ENCODE data around the gene REXO4. TPM values are rescaled to one million over a fixed set of nuclear protein-coding genes. Genes with fewer than 3 reads are reported as not detected.
A peak's percentile ranks its signal among the peaks of the same experiment; 100 is the strongest.

Gene REXO4
- total RNA-seq, 1 donor from 2014 or later = 12.1 TPM

DNA sequence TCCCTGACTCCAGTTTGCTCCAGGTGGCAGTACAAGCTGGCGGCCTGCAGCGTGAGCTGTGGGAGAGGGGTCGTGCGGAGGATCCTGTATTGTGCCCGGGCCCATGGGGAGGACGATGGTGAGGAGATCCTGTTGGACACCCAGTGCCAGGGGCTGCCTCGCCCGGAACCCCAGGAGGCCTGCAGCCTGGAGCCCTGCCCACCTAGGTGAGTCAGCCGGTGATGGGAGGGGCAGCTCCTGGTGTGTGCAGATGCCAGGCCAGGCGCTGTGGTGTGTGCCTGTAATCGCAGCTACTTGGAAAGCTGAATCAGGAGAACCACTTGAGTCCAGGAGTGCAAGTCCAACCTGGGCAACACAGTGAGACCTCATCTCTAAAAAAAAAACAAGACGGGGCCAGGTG is 31.9 kb upstream of the REXO4 start:
- DNase-seq (ENCODE audit: low read depth in 2 of 2) = no peak

DNA sequence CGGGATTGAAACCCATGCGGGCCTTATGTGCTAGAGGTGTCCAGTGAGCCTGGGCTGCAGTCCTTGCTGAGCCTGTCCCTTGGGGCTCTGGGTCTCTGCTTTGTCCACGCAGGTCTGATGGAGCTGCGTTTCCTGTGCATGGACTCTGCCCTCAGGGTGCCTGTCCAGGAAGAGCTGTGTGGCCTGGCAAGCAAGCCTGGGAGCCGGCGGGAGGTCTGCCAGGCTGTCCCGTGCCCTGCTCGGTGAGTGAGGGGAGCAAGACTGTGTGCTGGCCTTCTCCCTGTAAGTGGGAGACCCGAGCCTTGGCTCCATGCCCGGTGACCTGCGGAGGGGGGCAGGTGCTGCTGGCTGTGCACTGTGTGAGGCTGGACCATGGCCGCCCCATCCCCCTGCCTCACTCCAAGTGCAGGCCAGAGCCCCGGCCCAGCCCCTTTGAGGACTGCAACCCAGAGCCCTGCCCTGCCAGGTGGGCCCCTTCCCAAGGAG is 30.7 kb upstream of the REXO4 start:
- DNase-seq (ENCODE audit: low read depth in 2 of 2) = no peak

GRCh38 chr9:133445293-133445969 is 27.6 kb upstream of the REXO4 start:
- DNase-seq (ENCODE audit: low read depth in 2 of 2) = no peak

DNA sequence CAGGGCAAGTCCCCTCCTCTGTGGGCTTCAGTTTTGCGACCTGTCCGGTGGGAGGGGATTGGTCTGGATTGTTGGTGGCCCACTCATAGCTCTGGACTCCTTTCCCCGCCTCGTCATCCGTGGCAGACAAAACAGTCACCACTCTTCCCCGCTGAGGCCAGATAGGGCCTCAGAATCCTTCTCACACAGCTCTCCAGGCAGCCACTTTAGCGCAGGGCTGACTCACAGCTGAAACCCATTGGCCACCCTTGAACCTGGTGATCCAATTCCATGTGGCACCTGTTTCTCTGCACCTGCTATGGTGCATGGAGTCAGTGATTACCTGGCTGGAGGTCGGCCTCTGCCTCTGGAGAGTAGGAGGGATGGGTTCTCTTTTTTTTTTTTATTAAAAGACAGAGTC is 26.2 kb upstream of the REXO4 start:
- no peak for DNase-seq (ENCODE audit: low read depth in 2 of 2)

DNA sequence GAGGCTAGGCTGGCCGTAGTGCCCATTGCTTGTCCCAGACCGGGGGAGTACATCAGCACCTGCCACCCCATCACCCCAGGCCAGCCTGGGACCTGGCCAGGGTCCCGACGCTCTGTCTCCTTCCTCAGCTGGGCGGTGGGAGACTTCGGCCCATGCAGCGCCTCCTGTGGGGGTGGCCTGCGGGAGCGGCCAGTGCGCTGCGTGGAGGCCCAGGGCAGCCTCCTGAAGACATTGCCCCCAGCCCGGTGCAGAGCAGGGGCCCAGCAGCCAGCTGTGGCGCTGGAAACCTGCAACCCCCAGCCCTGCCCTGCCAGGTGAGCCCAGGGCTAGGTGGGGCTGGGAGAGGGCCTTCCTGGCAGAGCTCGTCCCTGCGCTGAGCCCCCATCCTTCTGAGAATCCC is 25.4 kb upstream of the REXO4 start:
- DNase-seq (ENCODE audit: low read depth in 2 of 2) = no peak

- DNase-seq (ENCODE audit: low read depth in 2 of 2) = no peak
These were observed 23.8 kb upstream of the REXO4 start for GRCh38 chr9:133441571-133441970.

GRCh38 chr9:133440874-133441273 is 23.1 kb upstream of the REXO4 start:
- DNase-seq (ENCODE audit: low read depth in 2 of 2) = no peak

DNA sequence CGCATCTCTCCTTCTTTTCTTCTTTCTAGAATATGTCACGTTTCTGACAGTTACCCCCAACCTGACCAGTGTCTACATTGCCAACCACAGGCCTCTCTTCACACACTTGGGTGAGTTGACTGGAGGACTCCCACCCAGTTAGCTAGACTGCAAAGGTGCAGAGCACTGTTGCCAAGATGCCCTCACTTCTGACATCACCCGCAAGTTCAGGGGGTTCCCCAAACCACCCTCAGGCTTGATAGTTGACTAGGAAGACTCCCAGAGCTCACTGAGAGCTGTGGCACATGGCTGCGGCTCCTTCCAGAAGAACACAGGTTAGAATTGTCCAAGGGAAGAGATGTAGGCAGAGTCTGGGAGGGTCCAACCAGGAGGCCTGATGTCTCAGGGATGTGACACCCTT is 21.5 kb upstream of the REXO4 start:
- DNase-seq (ENCODE audit: low read depth in 2 of 2) = no peak

GRCh38 chr9:133437753-133438531 is 20.1 kb upstream of the REXO4 start:
- no peak for DNase-seq (ENCODE audit: low read depth in 2 of 2)

DNA sequence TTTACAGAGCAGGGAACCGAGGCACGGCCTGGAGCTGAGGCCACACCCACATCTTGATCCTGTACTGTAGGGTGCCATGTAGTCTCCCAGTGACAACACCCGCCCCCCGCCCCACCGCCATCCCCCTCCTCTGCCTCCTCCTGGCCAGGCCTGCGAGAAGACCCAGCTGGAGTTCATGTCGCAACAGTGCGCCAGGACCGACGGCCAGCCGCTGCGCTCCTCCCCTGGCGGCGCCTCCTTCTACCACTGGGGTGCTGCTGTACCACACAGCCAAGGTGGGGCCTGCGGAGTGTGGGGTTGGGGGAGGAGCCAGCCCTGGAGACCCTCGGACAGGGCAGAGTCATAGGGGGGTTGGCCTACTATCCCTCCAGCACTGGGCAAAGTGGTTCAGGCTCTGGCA is 18.9 kb upstream of the REXO4 start:
- DNase-seq (ENCODE audit: low read depth in 2 of 2) = no peak

DNA sequence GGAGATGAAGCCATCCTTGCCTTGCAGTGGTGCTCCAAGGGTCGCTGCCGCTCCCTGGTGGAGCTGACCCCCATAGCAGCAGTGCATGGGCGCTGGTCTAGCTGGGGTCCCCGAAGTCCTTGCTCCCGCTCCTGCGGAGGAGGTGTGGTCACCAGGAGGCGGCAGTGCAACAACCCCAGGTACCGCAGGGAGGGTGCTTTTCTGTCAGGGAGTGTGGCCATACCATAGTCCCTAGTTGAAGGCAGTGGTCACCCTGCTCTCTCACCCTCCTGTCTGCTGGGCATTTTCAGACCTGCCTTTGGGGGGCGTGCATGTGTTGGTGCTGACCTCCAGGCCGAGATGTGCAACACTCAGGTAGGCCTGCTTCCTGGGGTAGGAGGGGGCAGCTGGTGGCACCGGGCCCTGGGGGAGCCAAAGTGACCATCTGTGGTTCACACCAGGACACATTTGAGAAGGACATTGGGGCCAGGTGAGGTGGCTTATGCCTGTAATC is 15.6 kb upstream of the REXO4 start:
- no peak for DNase-seq (ENCODE audit: low read depth in 2 of 2)

- DNase-seq (ENCODE audit: low read depth in 2 of 2) = no peak
These were observed 12.4 kb upstream of the REXO4 start for GRCh38 chr9:133430244-133430643.

DNA sequence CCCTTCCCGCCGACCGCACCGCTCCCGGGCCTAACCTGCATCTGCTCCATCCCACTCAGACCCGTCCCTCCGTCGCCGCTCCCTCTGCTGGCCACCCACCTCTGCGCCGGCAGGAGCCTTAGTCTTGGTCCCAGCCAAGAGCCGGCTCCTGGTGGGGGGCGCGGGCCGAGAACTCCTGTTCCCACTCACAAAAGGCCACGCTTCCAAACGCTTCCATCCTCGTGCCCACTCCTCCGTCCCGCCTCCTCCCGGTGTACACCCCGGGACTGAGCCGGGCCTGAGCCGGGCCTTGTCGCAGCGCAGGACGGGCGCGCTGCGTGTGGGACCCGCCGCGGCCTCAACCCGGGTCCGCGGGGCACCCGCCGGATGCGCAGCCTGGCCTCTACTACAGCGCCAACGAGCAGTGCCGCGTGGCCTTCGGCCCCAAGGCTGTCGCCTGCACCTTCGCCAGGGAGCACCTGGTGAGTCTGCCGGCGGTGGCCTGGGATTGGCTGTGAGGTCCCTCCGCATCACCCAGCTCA is 11.9 kb upstream of the REXO4 start:
- peak; percentile 12 to 39 for DNase-seq (ENCODE audit: low read depth in 2 of 2)

DNA sequence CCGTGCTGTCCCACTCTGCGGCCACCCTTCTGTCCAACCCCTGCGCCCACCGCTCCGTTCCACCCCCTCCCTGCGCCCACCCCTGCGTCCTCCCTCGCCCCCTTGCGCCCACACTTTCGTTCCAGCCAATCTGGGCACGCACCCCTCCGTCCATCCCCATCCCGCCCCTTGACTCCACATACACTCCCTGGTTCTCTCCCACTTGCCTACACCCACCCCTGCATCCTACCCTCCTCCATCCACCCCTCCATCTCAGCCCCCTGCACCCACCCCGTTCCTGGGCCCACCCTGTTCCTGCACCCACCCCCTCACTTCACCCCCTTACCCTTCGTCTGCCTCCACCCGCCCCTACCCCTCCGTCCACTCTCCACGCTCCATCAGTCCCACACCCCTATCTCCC is 11.4 kb upstream of the REXO4 start:
- DNase-seq (ENCODE audit: low read depth in 2 of 2) = no peak

GRCh38 chr9:133428617-133429101 is 10.8 kb upstream of the REXO4 start:
- peak in 1 of 2 donors; percentile 22 for DNase-seq (ENCODE audit: low read depth in 2 of 2)

DNA sequence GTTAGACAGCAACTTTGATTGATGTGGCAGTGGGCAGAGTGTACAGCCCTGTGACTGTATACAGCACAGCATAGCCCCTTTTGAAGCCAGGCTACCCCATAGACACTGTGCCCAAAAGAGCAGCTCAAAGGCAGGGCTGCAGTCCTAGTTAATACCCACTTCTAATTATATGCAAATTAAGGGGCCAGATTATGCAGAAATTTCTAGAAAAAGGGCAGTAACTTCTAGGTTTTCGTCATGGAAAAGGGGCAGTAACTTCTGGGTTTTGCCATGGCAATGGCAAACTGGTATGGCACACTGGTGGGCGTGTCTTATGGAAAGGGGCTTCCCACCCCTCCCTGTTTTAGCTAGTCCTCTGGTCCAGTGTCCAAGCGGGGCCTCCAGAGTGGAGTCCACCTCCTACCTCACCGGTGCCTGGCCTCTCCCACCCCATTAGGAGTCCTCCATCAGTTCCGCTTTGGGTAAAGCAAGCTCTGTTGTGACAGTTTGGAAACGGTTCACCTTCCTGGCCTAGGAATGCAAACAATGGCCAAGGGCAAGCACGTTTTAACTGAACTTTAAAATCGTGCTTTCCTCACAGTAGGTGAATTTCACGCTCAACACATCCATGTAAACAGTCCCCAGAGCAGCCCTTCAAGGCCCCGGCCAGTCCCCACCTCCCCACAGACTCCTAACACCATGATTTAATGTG is 10.0 kb upstream of the REXO4 start:
- no peak for DNase-seq (ENCODE audit: low read depth in 2 of 2)

DNA sequence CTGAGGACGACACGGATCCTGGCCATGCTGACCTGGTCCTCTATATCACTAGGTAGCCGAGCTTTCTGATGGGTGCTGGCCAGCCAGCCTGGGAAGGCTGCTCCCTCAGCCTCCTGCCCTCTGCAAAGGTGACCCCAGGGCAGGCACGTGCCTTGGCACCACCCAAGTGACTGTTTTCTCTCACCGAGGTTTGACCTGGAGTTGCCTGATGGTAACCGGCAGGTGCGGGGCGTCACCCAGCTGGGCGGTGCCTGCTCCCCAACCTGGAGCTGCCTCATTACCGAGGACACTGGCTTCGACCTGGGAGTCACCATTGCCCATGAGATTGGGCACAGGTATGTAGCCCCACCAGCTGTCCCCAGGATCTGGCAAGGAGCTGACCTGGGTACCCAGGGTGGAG is 8.2 kb upstream of the REXO4 start:
- no peak for DNase-seq (ENCODE audit: low read depth in 2 of 2)

GRCh38 chr9:133425049-133425632 is 7.3 kb upstream of the REXO4 start:
- DNase-seq (ENCODE audit: low read depth in 2 of 2) = no peak

GRCh38 chr9:133424187-133424586 is 6.4 kb upstream of the REXO4 start:
- no peak for DNase-seq (ENCODE audit: low read depth in 2 of 2)

GRCh38 chr9:133423216-133423615 is 5.4 kb upstream of the REXO4 start:
- no peak for DNase-seq (ENCODE audit: low read depth in 2 of 2)

All from dermis microvascular lymphatic vessel endothelial cell (primary cell).